ENCODE results near the gene XAF1. TPM values are rescaled to one million over a fixed set of nuclear protein-coding genes. Genes with fewer than 3 reads are reported as not detected.
A peak's percentile ranks its signal among the peaks of the same experiment; 100 is the strongest.

The XAF1 gene
- total and polyA plus RNA-seq, 2 experiments from 2014 or later: not detected

DNA sequence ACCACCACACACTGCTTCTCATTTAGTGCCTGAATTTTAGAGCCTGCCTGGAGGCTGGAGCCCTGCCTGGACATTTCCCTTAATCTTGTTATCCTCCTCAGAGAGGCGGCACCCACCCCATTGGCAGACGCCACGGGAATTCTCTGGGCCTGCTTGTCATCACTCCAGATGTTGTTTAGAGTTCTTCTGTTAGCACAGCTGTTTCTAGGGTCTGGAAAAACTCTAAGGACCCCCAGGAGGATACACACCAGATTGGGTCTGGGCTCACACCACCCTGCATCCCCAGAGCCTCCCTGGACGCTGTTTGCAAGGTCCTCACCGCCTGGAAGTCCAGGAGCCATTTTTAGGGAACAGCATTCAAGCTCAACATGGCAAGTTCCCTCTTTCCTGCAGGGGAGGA is 565 bp upstream of the XAF1 start (continued):
- TF ChIP-seq, protein P1, sequence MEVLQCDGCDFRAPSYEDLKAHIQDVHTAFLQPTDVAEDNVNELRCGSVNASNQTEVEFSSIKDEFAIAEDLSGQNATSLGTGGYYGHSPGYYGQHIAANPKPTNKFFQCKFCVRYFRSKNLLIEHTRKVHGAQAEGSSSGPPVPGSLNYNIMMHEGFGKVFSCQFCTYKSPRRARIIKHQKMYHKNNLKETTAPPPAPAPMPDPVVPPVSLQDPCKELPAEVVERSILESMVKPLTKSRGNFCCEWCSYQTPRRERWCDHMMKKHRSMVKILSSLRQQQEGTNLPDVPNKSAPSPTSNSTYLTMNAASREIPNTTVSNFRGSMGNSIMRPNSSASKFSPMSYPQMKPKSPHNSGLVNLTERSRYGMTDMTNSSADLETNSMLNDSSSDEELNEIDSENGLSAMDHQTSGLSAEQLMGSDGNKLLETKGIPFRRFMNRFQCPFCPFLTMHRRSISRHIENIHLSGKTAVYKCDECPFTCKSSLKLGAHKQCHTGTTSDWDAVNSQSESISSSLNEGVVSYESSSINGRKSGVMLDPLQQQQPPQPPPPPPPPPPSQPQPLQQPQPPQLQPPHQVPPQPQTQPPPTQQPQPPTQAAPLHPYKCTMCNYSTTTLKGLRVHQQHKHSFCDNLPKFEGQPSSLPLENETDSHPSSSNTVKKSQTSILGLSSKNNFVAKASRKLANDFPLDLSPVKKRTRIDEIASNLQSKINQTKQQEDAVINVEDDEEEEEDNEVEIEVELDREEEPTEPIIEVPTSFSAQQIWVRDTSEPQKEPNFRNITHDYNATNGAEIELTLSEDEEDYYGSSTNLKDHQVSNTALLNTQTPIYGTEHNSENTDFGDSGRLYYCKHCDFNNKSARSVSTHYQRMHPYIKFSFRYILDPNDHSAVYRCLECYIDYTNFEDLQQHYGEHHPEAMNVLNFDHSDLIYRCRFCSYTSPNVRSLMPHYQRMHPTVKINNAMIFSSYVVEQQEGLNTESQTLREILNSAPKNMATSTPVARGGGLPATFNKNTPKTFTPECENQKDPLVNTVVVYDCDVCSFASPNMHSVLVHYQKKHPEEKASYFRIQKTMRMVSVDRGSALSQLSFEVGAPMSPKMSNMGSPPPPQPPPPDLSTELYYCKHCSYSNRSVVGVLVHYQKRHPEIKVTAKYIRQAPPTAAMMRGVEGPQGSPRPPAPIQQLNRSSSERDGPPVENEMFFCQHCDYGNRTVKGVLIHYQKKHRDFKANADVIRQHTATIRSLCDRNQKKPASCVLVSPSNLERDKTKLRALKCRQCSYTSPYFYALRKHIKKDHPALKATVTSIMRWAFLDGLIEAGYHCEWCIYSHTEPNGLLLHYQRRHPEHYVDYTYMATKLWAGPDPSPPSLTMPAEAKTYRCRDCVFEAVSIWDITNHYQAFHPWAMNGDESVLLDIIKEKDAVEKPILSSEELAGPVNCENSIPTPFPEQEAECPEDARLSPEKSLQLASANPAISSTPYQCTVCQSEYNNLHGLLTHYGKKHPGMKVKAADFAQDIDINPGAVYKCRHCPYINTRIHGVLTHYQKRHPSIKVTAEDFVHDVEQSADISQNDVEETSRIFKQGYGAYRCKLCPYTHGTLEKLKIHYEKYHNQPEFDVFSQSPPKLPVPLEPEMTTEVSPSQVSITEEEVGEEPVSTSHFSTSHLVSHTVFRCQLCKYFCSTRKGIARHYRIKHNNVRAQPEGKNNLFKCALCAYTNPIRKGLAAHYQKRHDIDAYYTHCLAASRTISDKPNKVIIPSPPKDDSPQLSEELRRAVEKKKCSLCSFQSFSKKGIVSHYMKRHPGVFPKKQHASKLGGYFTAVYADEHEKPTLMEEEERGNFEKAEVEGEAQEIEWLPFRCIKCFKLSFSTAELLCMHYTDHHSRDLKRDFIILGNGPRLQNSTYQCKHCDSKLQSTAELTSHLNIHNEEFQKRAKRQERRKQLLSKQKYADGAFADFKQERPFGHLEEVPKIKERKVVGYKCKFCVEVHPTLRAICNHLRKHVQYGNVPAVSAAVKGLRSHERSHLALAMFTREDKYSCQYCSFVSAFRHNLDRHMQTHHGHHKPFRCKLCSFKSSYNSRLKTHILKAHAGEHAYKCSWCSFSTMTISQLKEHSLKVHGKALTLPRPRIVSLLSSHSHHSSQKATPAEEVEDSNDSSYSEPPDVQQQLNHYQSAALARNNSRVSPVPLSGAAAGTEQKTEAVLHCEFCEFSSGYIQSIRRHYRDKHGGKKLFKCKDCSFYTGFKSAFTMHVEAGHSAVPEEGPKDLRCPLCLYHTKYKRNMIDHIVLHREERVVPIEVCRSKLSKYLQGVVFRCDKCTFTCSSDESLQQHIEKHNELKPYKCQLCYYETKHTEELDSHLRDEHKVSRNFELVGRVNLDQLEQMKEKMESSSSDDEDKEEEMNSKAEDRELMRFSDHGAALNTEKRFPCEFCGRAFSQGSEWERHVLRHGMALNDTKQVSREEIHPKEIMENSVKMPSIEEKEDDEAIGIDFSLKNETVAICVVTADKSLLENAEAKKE (CRISPR knock-in tag; IDR thresholded peaks at IDR 0.05): no peak

- Mint-ChIP-seq H3K27me3 (ENCODE audit: insufficient read depth, low read depth, poor library complexity) (peaks cover 15% of the 10 kb centered on the region), H3K9me3 (no peaks in the 10 kb centered on the region), H3K4me3 (no peak overlapping the region), H3K36me3 (ENCODE audit: low read depth) (no peaks in the 10 kb centered on the region), H3K4me1 (peaks cover 30% of the 10 kb centered on the region), H3K27ac (no peak overlapping the region)
- H3K79me2 ChIP-seq (replicated peaks; ENCODE audit: insufficient read depth): no peaks in the 10 kb centered on the region
- H3F3A ChIP-seq (replicated peaks; ENCODE audit: low read depth): no peaks in the 10 kb centered on the region
- no peaks in the 10 kb centered on the region for H3K36me3 ChIP-seq (ENCODE audit: insufficient read depth)
- TF ChIP-seq EZH2 (IDR thresholded peaks at IDR 0.05; ENCODE audit: low read depth, unreplicated experiment) (no peak), STAT1 (IDR thresholded peaks at IDR 0.05; ENCODE audit: unreplicated experiment) (no peak)
- TF ChIP-seq, protein P2, sequence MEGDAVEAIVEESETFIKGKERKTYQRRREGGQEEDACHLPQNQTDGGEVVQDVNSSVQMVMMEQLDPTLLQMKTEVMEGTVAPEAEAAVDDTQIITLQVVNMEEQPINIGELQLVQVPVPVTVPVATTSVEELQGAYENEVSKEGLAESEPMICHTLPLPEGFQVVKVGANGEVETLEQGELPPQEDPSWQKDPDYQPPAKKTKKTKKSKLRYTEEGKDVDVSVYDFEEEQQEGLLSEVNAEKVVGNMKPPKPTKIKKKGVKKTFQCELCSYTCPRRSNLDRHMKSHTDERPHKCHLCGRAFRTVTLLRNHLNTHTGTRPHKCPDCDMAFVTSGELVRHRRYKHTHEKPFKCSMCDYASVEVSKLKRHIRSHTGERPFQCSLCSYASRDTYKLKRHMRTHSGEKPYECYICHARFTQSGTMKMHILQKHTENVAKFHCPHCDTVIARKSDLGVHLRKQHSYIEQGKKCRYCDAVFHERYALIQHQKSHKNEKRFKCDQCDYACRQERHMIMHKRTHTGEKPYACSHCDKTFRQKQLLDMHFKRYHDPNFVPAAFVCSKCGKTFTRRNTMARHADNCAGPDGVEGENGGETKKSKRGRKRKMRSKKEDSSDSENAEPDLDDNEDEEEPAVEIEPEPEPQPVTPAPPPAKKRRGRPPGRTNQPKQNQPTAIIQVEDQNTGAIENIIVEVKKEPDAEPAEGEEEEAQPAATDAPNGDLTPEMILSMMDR (conservative IDR thresholded peaks at IDR 0.05; ENCODE audit: low read depth in 2 of 2): no peak
- H4K20me1 ChIP-seq (replicated peaks; ENCODE audit: insufficient read depth): no peaks in the 10 kb centered on the region
- peak overlapping the region; percentile 74; the same call in 1 of the 2 replicates for H2AFZ ChIP-seq
- H3K27ac ChIP-seq (ENCODE audit: low read depth): no peak overlapping the region
- no peak overlapping the region for H3K4me2 ChIP-seq
- no peak overlapping the region for H3K4me3 ChIP-seq
- ATAC-seq: no peak
- peaks cover 22% of the 10 kb centered on the region for H3K4me1 ChIP-seq (ENCODE audit: insufficient read depth)
- 0 out of 2 replicates have a peak, but pooled peaks cover 6% of the 10 kb centered on the region for H3K9me2 ChIP-seq (ENCODE audit: insufficient read depth)
- no peaks in the 10 kb centered on the region for H3K27me3 ChIP-seq (ENCODE audit: insufficient read depth)
- DNase-seq (ENCODE audit: low spot score): no peak
Observed at GRCh38 chr17:6756425-6757031, 682 bp downstream of the XAF1 start.
